Fibroblast of pulmonary artery (primary cell): ENCODE data around the gene ZNF638.

Source experiments
- DNase-seq: peaks from one replicate; pipeline ENCODE4 v3.0.0-alpha.2; 2010; ENCODE audit warnings: low read depth
- H3K4me3 ChIP-seq: replicated peaks from 2 replicates; pipeline ENCODE4 v1.5.1; 2011; ENCODE audit warnings: low read depth, mild to moderate bottlenecking, control low read depth, low read length, moderate library complexity
- CTCF ChIP-seq: IDR thresholded peaks from 2 replicates; pipeline ENCODE4 v1.5.1; 2011; ENCODE audit warnings: mild to moderate bottlenecking, control low read depth, low read length, inconsistent platforms; ENCODE audit errors: missing control alignments

The ZNF638 gene

GRCh38 chr2:71331581-71332434, at the start of gene ZNF638:
Gene ZNF638 (plus strand): TSS chr2:71331782. CDS start chr2:71348955, 17,173 bp downstream.
- peak; percentile 38 for TF ChIP-seq CTCF
- DNase-seq = peak; percentile 94
- peak within 1 kb of the TSS; percentile 97 for H3K4me3 ChIP-seq

- no peak for TF ChIP-seq CTCF
- DNase-seq = no peak
- H3K4me3 ChIP-seq = no peak overlapping the region
These were observed 49.6 kb upstream of the ZNF638 start for GRCh38 chr2:71281950-71282349.

GRCh38 chr2:71282493-71282892, 49.1 kb upstream of the ZNF638 start:
- H3K4me3 ChIP-seq = no peak overlapping the region
- TF ChIP-seq CTCF = no peak
- DNase-seq = no peak

GRCh38 chr2:71283131-71283530, 48.5 kb upstream of the ZNF638 start:
- H3K4me3 ChIP-seq = no peak overlapping the region
- DNase-seq = no peak
- no peak for TF ChIP-seq CTCF

GRCh38 chr2:71285706-71286105, 45.9 kb upstream of the ZNF638 start:
- H3K4me3 ChIP-seq = no peak overlapping the region
- no peak for DNase-seq
- TF ChIP-seq CTCF = no peak

GRCh38 chr2:71291398-71291797, 40.2 kb upstream of the ZNF638 start:
- DNase-seq = no peak
- no peak for TF ChIP-seq CTCF
- no peak overlapping the region for H3K4me3 ChIP-seq

GRCh38 chr2:71292159-71292558, 39.4 kb upstream of the ZNF638 start:
- no peak for DNase-seq
- no peak for TF ChIP-seq CTCF
- no peak overlapping the region for H3K4me3 ChIP-seq
